ENCODE results near the gene SIM1.

GRCh38 chr6:100472674-100473073, 8.0 kb upstream of the SIM1 start:
- TF ChIP-seq, protein P1, sequence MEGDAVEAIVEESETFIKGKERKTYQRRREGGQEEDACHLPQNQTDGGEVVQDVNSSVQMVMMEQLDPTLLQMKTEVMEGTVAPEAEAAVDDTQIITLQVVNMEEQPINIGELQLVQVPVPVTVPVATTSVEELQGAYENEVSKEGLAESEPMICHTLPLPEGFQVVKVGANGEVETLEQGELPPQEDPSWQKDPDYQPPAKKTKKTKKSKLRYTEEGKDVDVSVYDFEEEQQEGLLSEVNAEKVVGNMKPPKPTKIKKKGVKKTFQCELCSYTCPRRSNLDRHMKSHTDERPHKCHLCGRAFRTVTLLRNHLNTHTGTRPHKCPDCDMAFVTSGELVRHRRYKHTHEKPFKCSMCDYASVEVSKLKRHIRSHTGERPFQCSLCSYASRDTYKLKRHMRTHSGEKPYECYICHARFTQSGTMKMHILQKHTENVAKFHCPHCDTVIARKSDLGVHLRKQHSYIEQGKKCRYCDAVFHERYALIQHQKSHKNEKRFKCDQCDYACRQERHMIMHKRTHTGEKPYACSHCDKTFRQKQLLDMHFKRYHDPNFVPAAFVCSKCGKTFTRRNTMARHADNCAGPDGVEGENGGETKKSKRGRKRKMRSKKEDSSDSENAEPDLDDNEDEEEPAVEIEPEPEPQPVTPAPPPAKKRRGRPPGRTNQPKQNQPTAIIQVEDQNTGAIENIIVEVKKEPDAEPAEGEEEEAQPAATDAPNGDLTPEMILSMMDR (IDR thresholded peaks at IDR 0.05; ENCODE audit: low read length) = no peak
- no peak for TF ChIP-seq EZH2 (IDR thresholded peaks at IDR 0.05; ENCODE audit: borderline replicate concordance, low read length)

Measured in OCI-LY1 (cell line).